ENCODE data around the gene BMPR1B. TPM values are rescaled to one million over a fixed set of nuclear protein-coding genes. Genes with fewer than 3 reads are reported as not detected.

The BMPR1B gene
- polyA plus RNA-seq, 2 of the 4 experiments (the other 2 are of a cell fraction), result 6.4 to 21.2 TPM

- Histone ChIP-seq H3K27ac (no peak overlapping the region), H3K4me3 (no peak overlapping the region), H3K4me2 (no peak overlapping the region), H3K9me3 (no peaks in the 10 kb centered on the region), H3K4me1 (0 out of 3 replicates have a peak, but pooled peaks cover 4% of the 10 kb centered on the region)
- ATAC-seq (no peak), DNase-seq (ENCODE audit: low read depth in 1 of 2, low spot score in 1 of 2) (no peak), FAIRE-seq (no peak)
- no peak for TF ChIP-seq PHF8 (IDR thresholded peaks at IDR 0.05; ENCODE audit: borderline replicate concordance, low read depth)
- no peak for TF ChIP-seq HES2 (IDR thresholded peaks at IDR 0.05)
- TF ChIP-seq RCOR1 (IDR thresholded peaks at IDR 0.05; ENCODE audit: low read depth, low read length), result no peak
- no peak for TF ChIP-seq MYC (IDR thresholded peaks at IDR 0.05; ENCODE audit: borderline replicate concordance, low read length)
- ChIA-PET POLR2A (no interaction called here), CTCF (no interaction called here)
- WGBS (ENCODE audit: missing lambda C conversion rate), result 69% methylated on average over 4 of the region's 4 CpGs
Observed at GRCh38 chr4:94791701-94792100, 33.9 kb downstream of the BMPR1B start.

DNA sequence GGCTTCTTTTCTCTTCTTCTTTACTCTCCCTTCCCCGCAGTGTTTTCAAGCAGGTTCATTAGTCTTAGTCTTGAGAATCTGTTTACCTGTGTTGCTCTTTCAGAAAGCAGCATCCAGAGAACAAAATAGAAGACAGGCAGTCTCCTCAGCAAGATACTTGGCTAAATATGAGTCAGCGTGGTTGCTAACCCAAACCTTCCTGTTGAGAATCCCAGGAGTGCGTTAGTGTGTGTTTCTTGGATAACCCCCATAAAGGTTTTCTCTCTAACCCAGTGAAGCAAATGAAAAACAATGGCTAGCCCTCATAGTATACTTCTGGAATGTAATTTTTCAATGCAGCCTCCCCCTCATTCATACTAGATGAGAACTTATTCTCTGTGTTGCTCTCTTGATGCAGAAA, 41.1 kb downstream of the BMPR1B start:
- TF ChIP-seq TP53 (CRISPR knock-in tag; IDR thresholded peaks at IDR 0.05), result no peak
- TF ChIP-seq PHF8 (IDR thresholded peaks at IDR 0.05; ENCODE audit: borderline replicate concordance, low read depth), result no peak
- TF ChIP-seq, protein P1, sequence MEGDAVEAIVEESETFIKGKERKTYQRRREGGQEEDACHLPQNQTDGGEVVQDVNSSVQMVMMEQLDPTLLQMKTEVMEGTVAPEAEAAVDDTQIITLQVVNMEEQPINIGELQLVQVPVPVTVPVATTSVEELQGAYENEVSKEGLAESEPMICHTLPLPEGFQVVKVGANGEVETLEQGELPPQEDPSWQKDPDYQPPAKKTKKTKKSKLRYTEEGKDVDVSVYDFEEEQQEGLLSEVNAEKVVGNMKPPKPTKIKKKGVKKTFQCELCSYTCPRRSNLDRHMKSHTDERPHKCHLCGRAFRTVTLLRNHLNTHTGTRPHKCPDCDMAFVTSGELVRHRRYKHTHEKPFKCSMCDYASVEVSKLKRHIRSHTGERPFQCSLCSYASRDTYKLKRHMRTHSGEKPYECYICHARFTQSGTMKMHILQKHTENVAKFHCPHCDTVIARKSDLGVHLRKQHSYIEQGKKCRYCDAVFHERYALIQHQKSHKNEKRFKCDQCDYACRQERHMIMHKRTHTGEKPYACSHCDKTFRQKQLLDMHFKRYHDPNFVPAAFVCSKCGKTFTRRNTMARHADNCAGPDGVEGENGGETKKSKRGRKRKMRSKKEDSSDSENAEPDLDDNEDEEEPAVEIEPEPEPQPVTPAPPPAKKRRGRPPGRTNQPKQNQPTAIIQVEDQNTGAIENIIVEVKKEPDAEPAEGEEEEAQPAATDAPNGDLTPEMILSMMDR (IDR thresholded peaks at IDR 0.05), result no peak
- no peak for TF ChIP-seq CHD4 (IDR thresholded peaks at IDR 0.05; ENCODE audit: borderline replicate concordance)
- TF ChIP-seq ZNF302 (CRISPR knock-in tag; IDR thresholded peaks at IDR 0.05), result no peak
- no peak for TF ChIP-seq SREBF2 (IDR thresholded peaks at IDR 0.05)
- TF ChIP-seq FOSB (CRISPR knock-in tag; IDR thresholded peaks at IDR 0.05), result no peak
- TF ChIP-seq, protein P2, sequence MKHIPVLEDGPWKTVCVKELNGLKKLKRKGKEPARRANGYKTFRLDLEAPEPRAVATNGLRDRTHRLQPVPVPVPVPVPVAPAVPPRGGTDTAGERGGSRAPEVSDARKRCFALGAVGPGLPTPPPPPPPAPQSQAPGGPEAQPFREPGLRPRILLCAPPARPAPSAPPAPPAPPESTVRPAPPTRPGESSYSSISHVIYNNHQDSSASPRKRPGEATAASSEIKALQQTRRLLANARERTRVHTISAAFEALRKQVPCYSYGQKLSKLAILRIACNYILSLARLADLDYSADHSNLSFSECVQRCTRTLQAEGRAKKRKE (CRISPR knock-in tag; IDR thresholded peaks at IDR 0.05; ENCODE audit: low read depth), result no peak
- TF ChIP-seq HOXA7 (CRISPR knock-in tag; IDR thresholded peaks at IDR 0.05), result no peak
- no peak for TF ChIP-seq CBX2 (IDR thresholded peaks at IDR 0.05; ENCODE audit: borderline replicate concordance, low read depth)
- no peak for TF ChIP-seq NR3C1 (IDR thresholded peaks at IDR 0.05)
- H3K9me3 ChIP-seq, result no peaks in the 10 kb centered on the region
- ChIA-PET POLR2A (no interaction called here), CTCF (no interaction called here)
- no peak overlapping the region for H3K27ac ChIP-seq
- FAIRE-seq (no peak), DNase-seq (ENCODE audit: low read depth in 1 of 2, low spot score in 1 of 2) (no peak), ATAC-seq (peak in 1 of 2 experiments; percentile 42; a peak in 1 of 6 replicates)
- H3K4me1 ChIP-seq, result peaks cover 15% of the 10 kb centered on the region
- H3K4me3 ChIP-seq, result no peak overlapping the region
- WGBS (ENCODE audit: missing lambda C conversion rate), result 70% methylated on average over 3 of the region's 3 CpGs
- H3K4me2 ChIP-seq, result no peak overlapping the region

GRCh38 chr4:94801016-94801415, 43.3 kb downstream of the BMPR1B start:
- Histone ChIP-seq H3K4me1 (peaks cover 30% of the 10 kb centered on the region), H3K27ac (no peak overlapping the region), H3K4me2 (no peak overlapping the region), H3K4me3 (no peak overlapping the region), H3K9me3 (no peaks in the 10 kb centered on the region)
- POLR2A ChIA-PET, result no interaction called here
- DNase-seq (ENCODE audit: low read depth in 1 of 2, low spot score in 1 of 2), result no peak
- 81% methylated on average over 2 of the region's 2 CpGs for WGBS (ENCODE audit: missing lambda C conversion rate)
- CTCF ChIA-PET, result no interaction called here
- no peak for FAIRE-seq
- ATAC-seq, result no peak
- no peak for TF ChIP-seq HDAC2 (IDR thresholded peaks at IDR 0.05)
- no peak for TF ChIP-seq MYC (IDR thresholded peaks at IDR 0.05; ENCODE audit: borderline replicate concordance, low read length)
- no peak for TF ChIP-seq KDM1A (IDR thresholded peaks at IDR 0.05; ENCODE audit: low read depth)
- TF ChIP-seq BHLHE40 (IDR thresholded peaks at IDR 0.05; ENCODE audit: low read depth, low read length), result no peak
- TF ChIP-seq CHD2 (IDR thresholded peaks at IDR 0.05; ENCODE audit: low read length, partially characterized antibody), result no peak
- no peak for TF ChIP-seq CEBPB (IDR thresholded peaks at IDR 0.05)
- no peak for TF ChIP-seq HOXA7 (CRISPR knock-in tag; IDR thresholded peaks at IDR 0.05)
- TF ChIP-seq ZSCAN20 (CRISPR knock-in tag; IDR thresholded peaks at IDR 0.05), result no peak
- TF ChIP-seq, protein P1 (IDR thresholded peaks at IDR 0.05), result no peak
- no peak for TF ChIP-seq TFCP2L1 (CRISPR knock-in tag; IDR thresholded peaks at IDR 0.05)
- no peak for TF ChIP-seq JUNB (IDR thresholded peaks at IDR 0.05)
- TF ChIP-seq ZFP36 (IDR thresholded peaks at IDR 0.05; ENCODE audit: borderline replicate concordance, partially characterized antibody), result no peak
